Measurements from ENCODE around the gene MRPS9.

The MRPS9 gene

GRCh38 chr2:105102001-105102400 is 64.1 kb downstream of the MRPS9 start:
- TF ChIP-seq CTCF (IDR thresholded peaks at IDR 0.05), result no peak
- Histone ChIP-seq H3K36me3 (peaks cover 16% of the 10 kb centered on the region), H3K27ac (no peak overlapping the region), H3K4me3 (ENCODE audit: low read depth in 1 of 2, low read length in 1 of 2) (no peak overlapping the region), H3K9me3 (no peaks in the 10 kb centered on the region), H3K4me1 (ENCODE audit: control insufficient read depth in 1 of 2, insufficient read depth in 1 of 2, low read depth in 1 of 2, low read length in 1 of 2) (no peaks in the 10 kb centered on the region), H3K27me3 (no peaks in the 10 kb centered on the region)

- no peaks in the 10 kb centered on the region for H3K9me3 ChIP-seq
- H3K4me1 ChIP-seq (ENCODE audit: control insufficient read depth in 1 of 2, insufficient read depth in 1 of 2, low read depth in 1 of 2, low read length in 1 of 2), result no peaks in the 10 kb centered on the region
- H3K36me3 ChIP-seq, result peaks cover 10% of the 10 kb centered on the region
- no peaks in the 10 kb centered on the region for H3K27me3 ChIP-seq
- TF ChIP-seq CTCF (IDR thresholded peaks at IDR 0.05), result no peak
- no peak overlapping the region for H3K4me3 ChIP-seq (ENCODE audit: low read depth in 1 of 2, low read length in 1 of 2)
- H3K27ac ChIP-seq, result no peak overlapping the region
Measured at GRCh38 chr2:105102963-105103421, 65.1 kb downstream of the MRPS9 start.

GRCh38 chr2:105103481-105103880 is 65.6 kb downstream of the MRPS9 start:
- Histone ChIP-seq H3K36me3 (peaks cover 10% of the 10 kb centered on the region), H3K4me3 (ENCODE audit: low read depth in 1 of 2, low read length in 1 of 2) (no peak overlapping the region), H3K27me3 (no peaks in the 10 kb centered on the region), H3K9me3 (no peaks in the 10 kb centered on the region), H3K4me1 (ENCODE audit: control insufficient read depth in 1 of 2, insufficient read depth in 1 of 2, low read depth in 1 of 2, low read length in 1 of 2) (no peaks in the 10 kb centered on the region), H3K27ac (no peak overlapping the region)
- TF ChIP-seq CTCF (IDR thresholded peaks at IDR 0.05), result no peak

- H3K36me3 ChIP-seq, result peaks cover 10% of the 10 kb centered on the region
- H3K27ac ChIP-seq, result no peak overlapping the region
- no peak overlapping the region for H3K4me3 ChIP-seq (ENCODE audit: low read depth in 1 of 2, low read length in 1 of 2)
- H3K4me1 ChIP-seq (ENCODE audit: control insufficient read depth in 1 of 2, insufficient read depth in 1 of 2, low read depth in 1 of 2, low read length in 1 of 2), result no peaks in the 10 kb centered on the region
- no peak for TF ChIP-seq CTCF (IDR thresholded peaks at IDR 0.05)
- no peaks in the 10 kb centered on the region for H3K9me3 ChIP-seq
- H3K27me3 ChIP-seq, result no peaks in the 10 kb centered on the region
Measured at GRCh38 chr2:105104208-105104731, 66.4 kb downstream of the MRPS9 start.

- no peaks in the 10 kb centered on the region for H3K9me3 ChIP-seq
- H3K36me3 ChIP-seq, result no peaks in the 10 kb centered on the region
- no peaks in the 10 kb centered on the region for H3K4me1 ChIP-seq (ENCODE audit: control insufficient read depth in 1 of 2, insufficient read depth in 1 of 2, low read depth in 1 of 2, low read length in 1 of 2)
- no peak for TF ChIP-seq CTCF (IDR thresholded peaks at IDR 0.05)
- no peak overlapping the region for H3K4me3 ChIP-seq (ENCODE audit: low read depth in 1 of 2, low read length in 1 of 2)
- no peaks in the 10 kb centered on the region for H3K27me3 ChIP-seq
- no peak overlapping the region for H3K27ac ChIP-seq
Measured at GRCh38 chr2:105110295-105110829, 72.5 kb downstream of the MRPS9 start.
